ENCODE measurements around the gene PAQR8.
A peak's percentile ranks its signal among the peaks of the same experiment; 100 is the strongest.

The PAQR8 gene

DNA sequence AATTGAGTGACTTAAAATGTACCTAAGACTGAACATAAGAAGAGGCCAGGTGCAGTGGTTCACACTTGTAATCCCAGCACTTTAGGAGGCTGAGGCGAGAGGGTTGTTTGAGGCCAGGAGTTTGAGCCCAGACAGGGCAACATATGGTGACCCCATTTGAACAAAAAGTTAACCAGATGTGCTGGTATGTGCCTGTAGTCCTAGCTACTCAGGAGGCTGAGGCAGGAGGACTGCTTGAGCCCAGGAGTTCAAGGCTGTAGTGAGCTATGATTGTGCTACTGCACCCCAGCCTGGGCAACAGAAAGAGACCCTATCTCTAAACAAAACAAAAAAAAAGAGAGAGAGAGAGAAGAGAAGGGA lies 10.1 kb upstream of the PAQR8 start:
- DNase-seq = no peak

DNA sequence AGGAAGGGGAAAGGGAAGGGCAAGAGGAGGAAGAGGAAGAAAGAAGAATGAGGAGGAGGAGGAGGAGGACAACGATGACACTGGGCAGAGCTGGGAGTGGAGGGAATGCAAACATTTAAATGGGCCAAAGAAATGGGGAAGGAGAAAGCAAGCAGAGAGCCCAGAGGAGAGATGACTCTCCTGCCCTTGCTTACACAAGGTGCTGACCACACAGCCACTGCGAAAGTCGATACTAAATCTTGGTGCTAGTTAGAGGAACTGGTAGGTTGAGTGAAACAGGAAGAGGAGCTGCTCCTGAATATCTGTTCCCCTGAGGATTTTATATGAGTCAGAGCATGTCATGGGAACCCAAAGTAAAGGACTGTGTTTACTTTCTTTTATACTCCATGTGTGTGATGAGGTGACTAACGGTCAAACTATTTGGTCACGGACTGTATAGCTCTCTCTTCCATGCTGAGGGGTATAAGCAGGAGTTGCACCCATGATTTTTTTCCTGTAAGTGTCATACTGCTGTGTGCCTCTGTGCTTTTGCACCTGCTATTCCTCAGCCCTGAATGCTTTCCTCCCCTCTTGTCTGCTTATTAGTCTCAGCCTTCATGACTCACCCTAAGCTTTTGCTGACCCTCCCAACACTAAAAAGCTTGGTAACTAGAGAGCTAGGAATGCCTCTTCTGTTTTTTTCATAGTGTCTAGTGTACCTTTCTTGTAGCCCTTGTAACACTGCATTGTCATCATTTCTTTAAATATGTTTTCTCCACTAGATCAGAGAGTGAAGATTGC lies 9.5 kb upstream of the PAQR8 start:
- DNase-seq = no peak

DNA sequence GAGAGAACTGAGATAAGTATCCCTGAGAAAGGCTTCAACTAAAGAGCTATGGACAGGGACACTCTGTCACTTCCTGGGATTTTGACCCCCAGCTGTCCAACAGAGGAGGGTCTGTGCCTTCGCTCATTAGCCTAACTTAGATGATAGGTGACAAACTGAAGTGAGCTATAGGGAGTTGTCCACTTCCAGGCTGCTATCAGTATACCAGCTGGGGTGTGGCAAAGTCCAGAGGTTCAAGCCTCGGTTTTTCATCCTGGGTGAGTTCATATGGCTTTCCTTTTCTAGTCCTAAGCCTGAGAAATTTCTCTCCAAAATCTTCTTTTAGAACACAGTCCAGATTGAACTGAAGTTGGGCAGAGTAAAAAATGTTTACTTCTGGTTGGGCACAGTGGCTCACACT lies 5.9 kb upstream of the PAQR8 start:
- no peak for DNase-seq

DNA sequence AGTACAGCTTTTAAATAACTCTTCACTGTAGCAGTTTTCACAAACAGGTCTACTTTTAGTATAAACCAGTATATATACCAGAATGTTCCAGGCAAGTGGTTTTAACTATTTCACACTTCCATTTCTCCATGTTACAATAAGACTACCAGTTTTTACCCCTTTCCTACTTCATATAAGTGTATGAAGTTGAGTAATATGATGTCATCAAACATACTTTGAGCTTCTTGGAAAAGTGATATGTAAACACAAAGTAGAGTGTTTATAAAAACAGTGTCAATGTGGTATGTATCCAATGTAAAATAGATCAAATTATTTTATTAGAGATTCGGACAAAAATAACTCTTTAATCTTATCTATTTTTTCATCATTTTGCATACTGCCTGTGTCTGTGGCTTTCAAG lies 2.5 kb upstream of the PAQR8 start:
- no peak for DNase-seq

DNA sequence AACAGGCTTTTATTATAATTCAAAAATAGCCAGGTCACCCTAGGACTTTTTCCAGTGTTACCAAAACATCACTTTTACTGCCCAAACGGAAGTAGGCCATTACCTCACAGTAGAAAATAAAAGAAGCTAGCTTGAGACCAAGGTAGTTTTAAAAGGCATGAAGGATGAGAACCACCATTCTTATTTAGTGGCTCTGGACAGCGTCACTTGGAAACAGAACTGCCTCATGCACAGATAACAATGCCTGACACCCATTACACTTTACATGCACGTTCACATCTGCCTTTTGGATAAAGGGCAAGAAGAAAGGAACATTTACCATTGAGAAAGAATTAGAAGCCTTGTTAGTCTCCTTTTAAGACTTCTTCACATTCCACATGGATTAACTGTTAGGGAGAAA lies 1.9 kb upstream of the PAQR8 start:
- no peak for DNase-seq

DNA sequence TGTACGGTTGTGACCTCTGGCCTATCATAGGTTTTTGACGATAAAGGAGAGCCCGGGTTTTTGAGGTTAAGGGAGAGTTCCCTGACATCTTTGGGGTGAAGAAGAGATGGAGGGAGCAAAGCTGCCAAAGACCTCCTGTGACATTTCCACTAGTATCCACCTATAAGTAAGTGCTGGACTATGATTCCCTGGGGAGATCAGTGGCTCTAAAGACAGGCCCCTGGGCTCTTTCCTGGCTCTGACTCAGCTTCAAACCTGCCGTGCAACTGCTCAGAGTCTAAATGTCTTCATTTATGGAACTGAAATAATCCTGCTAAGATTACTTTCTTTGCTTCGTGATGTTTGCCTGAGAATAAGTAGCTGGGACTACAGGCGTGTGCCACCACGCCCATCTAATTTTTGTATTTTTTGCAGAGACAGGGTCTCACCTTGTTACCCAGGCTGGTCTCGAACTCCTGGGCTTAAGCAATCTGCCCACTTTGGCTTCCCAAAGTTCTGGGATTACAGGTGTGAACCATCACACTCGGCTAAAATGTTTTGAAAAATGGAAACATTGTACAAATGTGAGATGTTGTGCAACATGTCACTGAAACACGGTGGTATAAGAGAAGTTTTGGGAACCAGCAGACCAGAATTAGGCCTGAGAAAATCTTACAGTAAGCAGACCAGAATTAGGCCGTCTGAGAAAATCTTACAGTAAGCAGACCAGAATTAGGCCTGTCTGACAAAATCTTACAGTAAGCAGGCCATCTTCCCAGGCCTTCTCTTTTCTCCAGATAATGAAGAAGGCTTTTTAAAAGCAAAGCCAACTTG lies 1.1 kb upstream of the PAQR8 start:
- no peak for DNase-seq

DNA sequence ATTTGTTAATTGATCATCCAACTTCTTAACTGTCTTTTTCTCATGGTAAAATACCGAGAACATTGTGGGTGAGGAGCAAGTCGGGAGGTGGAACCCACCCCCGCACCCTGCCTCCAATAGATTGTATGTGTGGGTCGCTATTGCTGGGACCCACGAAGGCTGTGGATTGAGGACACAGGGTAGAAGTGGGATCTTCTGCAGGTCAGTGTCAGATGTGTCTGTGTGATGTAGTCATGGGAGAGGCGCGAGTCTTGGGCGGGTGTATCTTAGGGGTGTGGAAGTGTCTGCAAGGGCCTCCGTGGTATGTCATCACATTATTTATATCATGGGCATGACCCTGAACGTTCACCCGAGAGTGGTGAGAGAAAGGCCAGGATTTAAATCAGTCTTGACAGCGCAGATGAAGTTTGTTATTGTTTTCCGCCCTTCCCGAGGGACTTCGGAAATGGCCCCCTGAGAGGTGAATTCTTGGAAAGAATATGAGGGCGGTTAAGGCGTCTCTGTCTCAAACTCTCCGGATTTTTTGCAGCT lies 472 bp upstream of the PAQR8 start:
- DNase-seq = peak in 1 of 2 donors; percentile 45

DNA sequence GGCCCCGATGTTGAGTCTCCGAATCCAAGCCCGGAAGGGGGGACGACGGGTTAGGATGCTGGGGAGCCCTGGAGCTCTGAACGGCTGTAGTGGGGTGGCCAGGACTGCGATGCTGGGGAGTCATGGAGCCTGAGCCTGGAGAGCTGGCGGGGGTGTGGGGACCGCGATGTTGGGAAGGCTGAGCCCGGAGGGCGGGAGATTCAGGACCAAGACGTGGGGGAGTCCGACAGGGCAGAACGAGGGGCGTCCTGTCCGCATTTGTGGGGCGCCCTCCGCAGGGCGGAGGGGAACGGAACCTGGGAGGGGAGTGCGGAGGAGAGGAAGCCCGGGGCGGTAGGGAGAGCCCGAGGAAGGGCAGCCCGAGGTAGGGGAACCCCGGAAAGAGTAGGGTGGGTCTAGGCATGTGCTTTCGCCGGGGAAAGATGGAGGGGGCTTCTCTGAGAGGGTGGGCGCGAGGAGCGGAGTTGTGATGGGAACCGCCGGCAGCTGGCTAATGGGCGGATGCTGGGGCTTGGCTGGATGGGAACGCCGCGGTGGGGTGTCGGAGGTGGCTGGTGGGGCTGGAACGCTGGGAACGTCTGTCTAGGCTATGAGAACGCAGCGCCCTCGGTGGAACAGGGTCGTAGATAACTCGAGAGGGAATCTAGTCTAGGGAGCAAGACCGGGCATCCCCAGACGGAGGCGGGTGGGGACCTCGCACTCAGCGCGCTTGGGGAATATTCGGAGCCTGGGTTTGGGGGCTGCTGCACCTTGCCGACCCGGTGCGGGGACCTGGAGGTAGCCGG lies 684 bp downstream of the PAQR8 start:
- DNase-seq = peak; percentile 24 to 69

DNA sequence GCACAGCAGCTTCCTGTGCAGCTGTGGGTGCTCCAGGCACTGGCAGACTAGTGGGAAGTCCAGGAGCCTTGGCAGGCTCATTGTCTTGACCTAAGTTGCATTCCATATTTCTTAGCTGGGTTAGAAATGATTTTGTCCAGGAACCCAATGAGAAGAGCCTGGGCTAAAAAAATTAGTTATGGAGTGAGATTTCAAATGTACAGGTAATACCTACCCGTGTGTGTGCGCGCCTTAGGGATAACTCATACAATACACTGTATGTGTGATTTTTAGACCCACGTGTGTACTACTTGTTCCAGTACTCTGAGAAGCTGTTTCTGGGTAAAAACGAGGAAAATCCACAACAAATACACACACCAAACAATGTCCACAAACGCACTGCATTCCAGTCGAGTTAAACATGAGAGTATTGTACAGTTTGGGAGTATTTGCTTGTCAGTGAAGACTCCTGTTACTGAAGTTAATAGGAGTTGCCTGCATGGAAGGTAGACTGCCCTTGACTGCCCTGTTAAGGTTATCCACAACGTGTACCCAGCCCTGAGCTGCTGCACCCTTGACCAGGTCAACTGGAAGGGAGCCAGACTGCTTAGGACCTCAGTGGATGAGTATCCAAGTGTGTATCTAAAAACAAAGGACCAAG lies 1.4 kb downstream of the PAQR8 start:
- DNase-seq = peak in 1 of 2 donors; percentile 35

DNA sequence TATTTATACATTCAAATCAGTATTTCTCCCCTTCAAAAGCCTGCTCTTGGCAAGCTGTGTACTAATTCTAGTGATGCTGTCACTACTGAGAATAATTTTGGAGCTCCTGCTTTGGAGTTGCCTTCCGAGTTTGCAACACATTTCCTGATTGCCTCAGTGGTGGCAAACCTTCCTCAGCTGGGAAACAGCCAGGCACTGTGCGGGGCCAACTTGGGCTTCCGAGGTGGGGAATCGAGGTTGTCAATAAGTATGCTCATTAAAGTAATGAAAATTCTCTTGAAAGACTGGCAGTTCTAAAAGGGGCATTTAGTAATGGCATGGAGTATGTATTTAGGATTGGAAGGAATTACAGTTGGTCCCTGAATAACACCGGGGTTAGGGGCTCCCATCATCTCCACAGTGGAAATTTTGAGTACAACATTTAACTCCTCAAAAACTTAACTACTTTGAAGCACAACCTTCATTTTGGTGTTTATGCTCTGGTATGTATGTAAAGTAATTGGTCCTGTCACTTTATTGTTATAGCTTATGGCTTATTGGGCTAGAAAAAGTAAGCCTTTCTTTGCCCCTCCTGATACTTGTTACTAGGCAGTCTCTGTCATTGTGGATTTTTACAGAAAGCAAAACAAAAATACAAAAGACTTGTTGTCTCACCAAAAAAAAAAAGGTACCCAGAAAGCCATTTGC lies 2.7 kb downstream of the PAQR8 start:
- peak; percentile 40 to 56 for DNase-seq

DNA sequence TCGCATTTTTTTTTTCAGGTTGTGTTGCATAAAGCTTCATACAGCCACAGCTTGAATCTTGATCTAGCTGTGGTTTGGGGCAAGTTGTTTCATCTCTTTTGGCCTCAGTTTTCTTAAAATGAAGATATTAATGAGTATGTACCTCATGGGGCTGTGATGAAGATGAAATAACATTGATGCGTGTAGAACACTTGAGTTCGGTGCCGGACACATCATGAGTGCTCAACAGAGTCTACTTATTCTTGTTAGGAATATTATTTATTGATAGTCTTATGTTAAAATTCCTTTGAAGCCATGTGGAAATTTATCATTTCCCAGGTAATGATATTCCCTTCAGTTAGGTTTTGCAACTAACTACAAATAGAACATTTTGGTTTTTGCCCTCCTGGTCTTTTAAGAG lies 3.4 kb downstream of the PAQR8 start:
- no peak for DNase-seq

DNA sequence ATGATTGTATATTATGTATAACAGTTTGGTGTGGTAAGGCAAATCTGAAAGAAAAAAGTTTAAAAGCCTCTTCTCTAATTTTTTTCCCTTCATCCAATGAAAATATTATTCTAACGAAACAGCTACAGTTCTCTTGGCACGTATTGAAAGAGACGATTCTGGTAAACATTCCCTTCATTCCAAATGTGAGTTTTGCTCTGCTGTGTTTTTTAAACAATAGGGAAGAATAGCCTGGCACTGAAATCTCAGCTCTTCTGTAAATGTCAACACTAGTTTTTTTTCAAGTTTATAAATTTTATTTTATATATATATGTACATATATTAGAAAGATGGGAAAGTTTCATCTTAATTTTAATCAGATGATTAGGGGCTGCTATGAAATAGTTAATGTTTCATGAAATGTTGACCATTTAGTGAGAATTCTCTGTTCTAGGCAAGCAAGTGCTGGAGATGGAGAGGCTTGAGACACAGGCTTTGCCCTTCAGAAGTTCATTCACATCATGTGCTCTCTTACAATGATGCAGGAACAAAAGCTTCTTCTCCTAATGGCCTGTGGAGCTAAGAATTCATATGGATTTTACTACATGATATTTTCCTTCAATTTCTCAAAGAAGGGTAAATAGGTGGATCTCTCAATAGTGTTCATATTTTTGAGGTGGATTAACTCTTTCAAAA lies 4.1 kb downstream of the PAQR8 start:
- DNase-seq = peak in 1 of 2 donors; percentile 66

DNA sequence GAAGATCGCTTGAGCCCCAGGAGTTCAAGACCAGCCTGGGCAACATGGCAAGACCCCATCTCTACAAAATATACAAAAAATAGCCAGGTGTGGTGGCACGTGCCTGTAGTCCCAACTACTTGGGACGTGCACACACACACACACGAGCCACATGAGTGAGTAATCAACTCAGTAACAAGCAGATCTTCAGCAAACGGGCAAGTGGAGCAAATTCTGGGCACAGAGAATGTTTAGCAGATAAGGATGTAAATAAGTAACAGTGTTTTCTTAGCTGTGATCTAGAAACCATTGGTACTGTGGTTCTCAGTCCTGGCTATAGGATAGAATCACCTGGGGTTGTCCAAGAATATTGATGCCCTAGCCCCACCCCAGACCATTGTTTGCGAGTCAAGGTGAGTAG lies 6.1 kb downstream of the PAQR8 start:
- no peak for DNase-seq

DNA sequence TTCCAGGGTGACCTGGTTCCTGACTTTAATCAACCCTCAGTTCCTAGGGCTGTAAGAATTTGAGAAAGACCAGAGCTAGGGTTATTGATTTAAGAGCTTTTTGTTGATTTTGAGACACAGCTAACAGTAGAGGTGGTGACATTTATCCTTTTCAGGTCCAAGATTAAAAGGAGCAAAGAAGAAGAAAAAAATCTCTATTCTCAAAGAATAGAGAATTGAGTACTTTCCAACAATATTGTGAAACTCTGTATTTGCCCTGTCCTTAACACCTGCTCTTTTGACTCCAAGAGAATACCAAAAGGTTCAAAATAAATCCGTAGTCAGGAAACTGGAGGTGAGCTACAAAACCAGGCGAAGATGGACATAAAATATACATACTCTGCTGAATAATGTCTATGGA lies 7.3 kb downstream of the PAQR8 start:
- no peak for DNase-seq

DNA sequence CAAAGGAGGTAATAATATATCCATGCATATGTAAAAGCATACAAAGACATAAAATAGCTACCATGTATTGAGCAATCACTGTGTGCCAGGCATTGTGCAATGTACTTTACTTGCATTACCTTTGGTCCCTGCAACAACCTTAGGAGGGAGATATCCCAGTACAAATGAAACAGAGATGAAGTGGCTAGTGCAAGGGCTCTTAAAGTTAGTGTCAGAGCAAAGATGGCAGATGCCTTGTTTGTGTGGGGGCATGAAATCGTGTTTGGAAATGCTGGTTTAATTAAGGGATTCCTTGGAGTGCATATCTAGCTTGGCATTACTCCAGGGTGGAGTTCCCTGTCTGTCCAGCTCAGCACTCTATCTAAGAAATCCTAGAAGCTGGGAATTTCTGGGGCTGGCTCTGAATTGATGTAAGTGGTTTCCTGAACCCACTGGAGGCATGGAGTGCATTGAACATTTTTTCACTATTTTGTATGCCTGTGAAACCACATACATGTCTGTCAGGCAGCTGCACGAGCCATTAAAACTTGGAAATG lies 9.8 kb downstream of the PAQR8 start:
- DNase-seq = no peak

DNA sequence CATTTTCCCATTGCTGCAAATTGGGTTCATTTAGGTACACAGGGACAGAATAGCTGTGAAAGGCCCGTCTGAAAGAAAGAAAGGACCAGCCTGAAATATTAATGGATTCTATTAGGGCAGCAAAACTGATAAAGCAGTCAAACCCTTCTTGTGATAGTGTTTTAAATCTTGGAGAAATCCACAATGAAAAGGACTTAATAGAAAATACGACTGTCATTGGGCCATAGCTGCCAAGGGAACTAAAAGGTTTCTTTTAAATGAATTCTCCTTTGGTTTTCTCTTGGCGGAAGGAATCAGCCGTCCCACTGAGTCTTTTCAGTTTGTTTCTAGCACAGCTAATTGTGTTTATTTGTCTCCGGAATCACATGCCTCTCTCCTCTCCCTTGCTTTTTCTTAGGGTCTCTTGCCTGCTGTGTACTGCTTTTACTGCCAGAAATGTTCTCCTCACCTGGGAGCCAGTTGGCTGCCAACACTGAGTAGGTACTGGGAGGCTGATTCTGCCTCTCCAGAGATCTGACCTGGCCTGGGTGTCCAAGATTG lies 11.3 kb downstream of the PAQR8 start:
- DNase-seq = peak in 1 of 2 donors; percentile 67

DNA sequence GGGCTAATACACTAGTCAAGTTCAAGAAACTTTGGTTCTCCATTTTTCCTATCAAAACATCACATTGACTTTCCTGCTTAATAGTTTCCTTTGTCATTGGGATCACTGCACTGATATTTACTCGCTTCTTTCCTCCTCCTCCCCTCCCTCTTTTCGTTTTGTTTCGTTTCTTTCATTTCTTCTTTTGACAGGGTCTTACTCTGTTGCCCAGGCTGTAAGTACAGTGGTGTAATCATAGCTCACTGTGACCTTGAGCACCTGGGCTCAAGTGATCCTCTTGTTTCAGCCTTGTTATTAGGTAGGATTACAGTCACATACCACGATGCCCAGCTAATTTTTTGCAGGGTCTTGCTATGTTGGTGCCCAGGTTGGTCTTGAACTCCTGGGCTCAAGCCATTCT lies 12.3 kb downstream of the PAQR8 start:
- DNase-seq = no peak

DNA sequence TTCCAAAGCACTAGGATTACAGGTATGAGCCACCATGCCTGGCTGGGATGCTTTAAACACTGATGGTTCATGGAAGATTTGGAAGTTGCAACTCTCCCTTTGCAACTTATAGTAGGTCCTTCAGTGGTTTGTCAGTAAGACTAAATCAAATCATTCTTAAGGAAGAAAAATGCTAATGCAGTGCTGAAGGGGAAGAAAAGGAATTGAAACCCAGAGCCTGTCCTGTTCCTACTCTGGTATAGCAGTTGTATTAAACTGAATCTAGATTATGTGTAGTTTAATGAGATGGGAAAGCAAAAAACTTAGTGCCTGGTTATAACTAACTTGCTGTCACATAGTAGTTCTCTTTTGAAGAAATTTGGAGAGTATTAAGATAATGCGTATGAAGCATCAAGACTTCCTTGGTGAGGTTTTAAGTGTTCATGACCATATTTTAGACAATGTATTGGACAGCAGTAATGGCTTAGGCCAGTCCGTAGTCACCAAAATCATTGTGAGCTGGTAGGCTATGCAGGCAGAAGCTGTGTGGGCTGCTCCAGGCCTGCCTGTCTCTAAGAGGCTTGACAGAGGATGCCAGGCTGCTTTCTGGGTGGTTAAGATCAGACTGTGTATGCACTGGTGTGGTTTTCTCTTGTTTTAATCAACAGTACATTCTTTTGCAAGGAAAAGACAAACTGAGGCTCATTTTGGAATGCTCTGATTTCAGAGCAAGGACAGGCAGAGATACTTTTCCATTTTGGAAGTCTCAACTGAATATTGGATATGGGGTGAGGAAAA lies 14.0 kb downstream of the PAQR8 start:
- peak in 1 of 2 donors; percentile 47 for DNase-seq

DNA sequence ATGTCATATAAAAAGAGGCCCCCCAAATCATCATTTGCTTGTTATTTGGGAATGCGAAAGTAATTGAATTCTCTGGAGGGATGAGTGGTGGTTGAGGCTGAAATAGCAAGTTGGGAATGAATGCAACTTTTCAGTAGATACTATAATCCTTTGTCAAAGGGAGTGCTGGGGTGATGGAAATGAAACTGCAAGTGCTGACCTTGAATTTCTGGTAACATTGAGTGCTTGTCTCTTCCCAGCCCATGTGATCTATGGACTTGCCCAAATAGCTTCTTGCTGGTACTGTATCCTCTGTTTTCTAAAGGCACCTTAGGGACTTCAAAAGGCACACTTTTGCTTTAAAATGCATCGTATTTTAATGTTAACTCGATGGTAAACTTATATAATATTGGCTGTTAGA lies 14.8 kb downstream of the PAQR8 start:
- DNase-seq = peak; percentile 53 to 85

Data from hippocampal formation (tissue), 2 donors.